ENCODE measurements around the gene REEP5. TPM values are rescaled to one million over a fixed set of nuclear protein-coding genes. Genes with fewer than 3 reads are reported as not detected.

The REEP5 gene
- polyA plus RNA-seq, 1 donor (not counting 4 experiments of a cell fraction or from before 2014, with no cell fraction given) = 298 TPM

DNA sequence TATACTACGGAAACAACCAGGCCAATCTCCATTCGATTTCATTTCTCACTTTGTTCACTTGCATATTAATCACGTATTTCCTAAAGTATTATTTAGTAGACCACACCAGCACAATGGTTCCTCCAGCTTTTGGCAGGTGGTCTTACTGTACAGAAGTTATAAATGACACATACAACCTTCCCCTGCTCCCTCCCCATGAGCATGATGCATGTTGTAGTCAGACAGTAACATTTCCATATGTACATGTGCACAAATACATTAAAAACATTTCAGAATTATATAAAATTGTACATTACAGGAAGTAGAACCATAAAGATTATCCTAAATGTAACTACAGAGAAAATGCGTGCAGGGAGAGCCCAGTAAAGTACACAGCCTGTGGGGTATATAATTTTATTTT lies 43.9 kb downstream of the REEP5 start:
- dilution Hi-C loops (cut with MboI; ENCODE audit: extremely low pct_ligation_motif_present, low sequenced_read_pairs) = no loop called here
- Histone ChIP-seq H3K9me3 (ENCODE audit: control insufficient read depth, low read depth, low read length) (no peaks in the 10 kb centered on the region), H3K27me3 (ENCODE audit: control insufficient read depth, extremely low read depth, insufficient read depth, low read length) (no peaks in the 10 kb centered on the region), H4K20me1 (ENCODE audit: control insufficient read depth, extremely low read depth, insufficient read depth, low read length) (peaks cover 2% of the 10 kb centered on the region), H2AFZ (ENCODE audit: control insufficient read depth, low read length) (no peak overlapping the region), H3K4me2 (ENCODE audit: control insufficient read depth, extremely low read depth, insufficient read depth, low read depth, low read length) (peak overlapping the region; percentile 76), H3K9ac (ENCODE audit: control insufficient read depth, extremely low read depth, insufficient read depth, low read length) (no peak overlapping the region), H3K27ac (ENCODE audit: control insufficient read depth, insufficient read depth, low read length) (peak overlapping the region; percentile 77), H3K9me1 (ENCODE audit: control insufficient read depth, extremely low read depth, insufficient read depth, low read length) (no peaks in the 10 kb centered on the region), H3K36me3 (ENCODE audit: control insufficient read depth in 2 of 2, extremely low read depth in 1 of 2, insufficient read depth in 2 of 2, low read length in 2 of 2) (peaks cover 7 to 8% of the 10 kb centered on the region in 2 experiments), H3K4me1 (ENCODE audit: control insufficient read depth, extremely low read depth, insufficient read depth, low read length) (peaks cover 21% of the 10 kb centered on the region), H3K4me3 (ENCODE audit: control insufficient read depth in 2 of 3, extremely low read depth in 1 of 3, insufficient read depth in 2 of 3, low read depth in 1 of 3, low read length in 3 of 3) (no peak overlapping the region), H3K79me2 (ENCODE audit: control insufficient read depth, insufficient read depth, low read length) (peaks cover 3% of the 10 kb centered on the region)
- FAIRE-seq (no peak), DNase-seq (ENCODE audit: low read depth, low spot score) (peak; percentile 25)
- TF ChIP-seq, protein P1, sequence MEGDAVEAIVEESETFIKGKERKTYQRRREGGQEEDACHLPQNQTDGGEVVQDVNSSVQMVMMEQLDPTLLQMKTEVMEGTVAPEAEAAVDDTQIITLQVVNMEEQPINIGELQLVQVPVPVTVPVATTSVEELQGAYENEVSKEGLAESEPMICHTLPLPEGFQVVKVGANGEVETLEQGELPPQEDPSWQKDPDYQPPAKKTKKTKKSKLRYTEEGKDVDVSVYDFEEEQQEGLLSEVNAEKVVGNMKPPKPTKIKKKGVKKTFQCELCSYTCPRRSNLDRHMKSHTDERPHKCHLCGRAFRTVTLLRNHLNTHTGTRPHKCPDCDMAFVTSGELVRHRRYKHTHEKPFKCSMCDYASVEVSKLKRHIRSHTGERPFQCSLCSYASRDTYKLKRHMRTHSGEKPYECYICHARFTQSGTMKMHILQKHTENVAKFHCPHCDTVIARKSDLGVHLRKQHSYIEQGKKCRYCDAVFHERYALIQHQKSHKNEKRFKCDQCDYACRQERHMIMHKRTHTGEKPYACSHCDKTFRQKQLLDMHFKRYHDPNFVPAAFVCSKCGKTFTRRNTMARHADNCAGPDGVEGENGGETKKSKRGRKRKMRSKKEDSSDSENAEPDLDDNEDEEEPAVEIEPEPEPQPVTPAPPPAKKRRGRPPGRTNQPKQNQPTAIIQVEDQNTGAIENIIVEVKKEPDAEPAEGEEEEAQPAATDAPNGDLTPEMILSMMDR (optimal IDR thresholded peaks at IDR 0.05 in 1 of 3, IDR thresholded peaks at IDR 0.05 in 1 of 3, conservative IDR thresholded peaks at IDR 0.05 in 1 of 3; ENCODE audit: extremely low read depth in 1 of 3, insufficient read depth in 2 of 3, low read length in 3 of 3) = no peak
- no peak for TF ChIP-seq EZH2 (IDR thresholded peaks at IDR 0.05; ENCODE audit: low read length)

GRCh38 chr5:112876362-112876761 lies 45.7 kb downstream of the REEP5 start:
- H3K36me3 ChIP-seq (ENCODE audit: control insufficient read depth in 2 of 2, extremely low read depth in 1 of 2, insufficient read depth in 2 of 2, low read length in 2 of 2) = peaks cover 6 to 7% of the 10 kb centered on the region in 2 experiments
- peaks cover 3% of the 10 kb centered on the region for H3K79me2 ChIP-seq (ENCODE audit: control insufficient read depth, insufficient read depth, low read length)

More at GRCh38 chr5:112876362-112876761, 45.7 kb downstream of the REEP5 start:
- Histone ChIP-seq H4K20me1 (ENCODE audit: control insufficient read depth, extremely low read depth, insufficient read depth, low read length) (peaks cover 2% of the 10 kb centered on the region), H2AFZ (ENCODE audit: control insufficient read depth, low read length) (no peak overlapping the region), H3K4me3 (ENCODE audit: control insufficient read depth in 2 of 3, extremely low read depth in 1 of 3, insufficient read depth in 2 of 3, low read depth in 1 of 3, low read length in 3 of 3) (no peak overlapping the region), H3K4me2 (ENCODE audit: control insufficient read depth, extremely low read depth, insufficient read depth, low read depth, low read length) (no peak overlapping the region), H3K9me1 (ENCODE audit: control insufficient read depth, extremely low read depth, insufficient read depth, low read length) (no peaks in the 10 kb centered on the region), H3K27me3 (ENCODE audit: control insufficient read depth, extremely low read depth, insufficient read depth, low read length) (no peaks in the 10 kb centered on the region), H3K27ac (ENCODE audit: control insufficient read depth, insufficient read depth, low read length) (no peak overlapping the region), H3K4me1 (ENCODE audit: control insufficient read depth, extremely low read depth, insufficient read depth, low read length) (peaks cover 21% of the 10 kb centered on the region), H3K9ac (ENCODE audit: control insufficient read depth, extremely low read depth, insufficient read depth, low read length) (no peak overlapping the region), H3K9me3 (ENCODE audit: control insufficient read depth, low read depth, low read length) (no peaks in the 10 kb centered on the region)
- DNase-seq (ENCODE audit: low read depth, low spot score) = no peak
- dilution Hi-C loops (cut with MboI; ENCODE audit: extremely low pct_ligation_motif_present, low sequenced_read_pairs) = no loop called here
- no peak for TF ChIP-seq EZH2 (IDR thresholded peaks at IDR 0.05; ENCODE audit: low read length)
- TF ChIP-seq, protein P1 (optimal IDR thresholded peaks at IDR 0.05 in 1 of 3, IDR thresholded peaks at IDR 0.05 in 1 of 3, conservative IDR thresholded peaks at IDR 0.05 in 1 of 3; ENCODE audit: extremely low read depth in 1 of 3, insufficient read depth in 2 of 3, low read length in 3 of 3) = no peak
- no peak for FAIRE-seq

Measured in keratinocyte (primary cell).